Smooth muscle cell (in vitro differentiated cells): ENCODE results near the gene XKR7. TPM values are rescaled to one million over a fixed set of nuclear protein-coding genes. Genes with fewer than 3 reads are reported as not detected.

ENCODE experiments used
- DNase-seq: peaks from one replicate; lab custom pipeline; 2025; ENCODE audit not compliant: unreplicated experiment; lab: John Stamatoyannopoulos, UW
- H2AFZ ChIP-seq: fragments of 200-600 bp; sonication (generic); 2 replicates; pipeline ENCODE4 v1.6.0; 2016; ENCODE audit warnings: antibody characterized with exemption, low read depth, mild to moderate bottlenecking
- H3F3A ChIP-seq: fragments of 200-600 bp; sonication (generic); 2 replicates; pipeline ENCODE4 v1.6.0; 2017; ENCODE audit warnings: antibody characterized with exemption, low read depth
- H3K27ac ChIP-seq: fragments of 200-600 bp; sonication (generic); 2 replicates; pipeline ENCODE4 v1.5.1; 2016; ENCODE audit warnings: low read depth, mild to moderate bottlenecking
- H3K27me3 ChIP-seq: fragments of 200-600 bp; sonication (generic); 2 replicates; pipeline ENCODE4 v1.6.1; 2016; ENCODE audit warnings: low read depth, mild to moderate bottlenecking
- H3K36me3 ChIP-seq: fragments of 200-600 bp; sonication (generic); 2 replicates; pipeline ENCODE4 v1.5.1; 2016; ENCODE audit warnings: low read depth
- H3K4me1 ChIP-seq: fragments of 200-600 bp; sonication (generic); 2 replicates; pipeline ENCODE4 v1.5.1; 2016; ENCODE audit warnings: low read depth
- H3K4me2 ChIP-seq: fragments of 200-600 bp; sonication (generic); 2 replicates; pipeline ENCODE4 v1.6.0; 2016; ENCODE audit warnings: mild to moderate bottlenecking
- H3K4me3 ChIP-seq: fragments of 200-600 bp; sonication (generic); 2 replicates; pipeline ENCODE4 v1.5.1; 2016; ENCODE audit warnings: mild to moderate bottlenecking
- H3K79me2 ChIP-seq: fragments of 200-600 bp; sonication (generic); 2 replicates; pipeline ENCODE4 v1.6.0; 2016; ENCODE audit warnings: low read depth, mild to moderate bottlenecking
- H3K9ac ChIP-seq: fragments of 200-600 bp; sonication (generic); 2 replicates; pipeline ENCODE4 v1.6.0; 2016; ENCODE audit warnings: low read depth
- H3K9me3 ChIP-seq: fragments of 200-600 bp; sonication (generic); replicated peaks from 2 replicates; pipeline ENCODE4 v1.5.1; 2016; ENCODE audit warnings: low read depth
- H4K20me1 ChIP-seq: fragments of 200-600 bp; sonication (generic); 2 replicates; pipeline ENCODE4 v1.6.0; 2016; ENCODE audit warnings: low read depth
- CTCF ChIP-seq: fragments of 200-600 bp; sonication (generic); IDR thresholded peaks from 2 replicates; pipeline ENCODE4 v1.5.1; 2017; ENCODE audit warnings: borderline replicate concordance, mild to moderate bottlenecking, antibody characterized with exemption; ENCODE audit not compliant: insufficient read depth, poor library complexity, severe bottlenecking
- WGBS: methylation state at CpG from one replicate; pipeline ENCODE4 v1.1.7; 2016; ENCODE audit warnings: low lambda C conversion rate; 5-methylcytosine and 5-hydroxymethylcytosine counted together
- polyA plus RNA-seq: library from polyadenylated mRNA; unstranded; fragments of >200 nt; fragmentation: Nextera tagmentation; extraction: Ambion mirVana; gene quantifications from 2 replicates; pipeline ENCODE4 v1.2.1, GENCODE V29; 2016
- total RNA-seq: library from RNA; depleted of rRNA; stranded (reverse); fragments of >200 nt; gene quantifications from 2 replicates; pipeline ENCODE4 v1.2.3, GENCODE V29; 2014

The XKR7 gene
- total and polyA plus RNA-seq, 2 experiments from 2014 or later, result not detected

- Histone ChIP-seq H3K4me2 (peak overlapping the region; percentile 85), H4K20me1 (no peaks in the 10 kb centered on the region), H3K27me3 (peaks cover 76% of the 10 kb centered on the region), H3F3A (no peaks in the 10 kb centered on the region), H3K9ac (no peak overlapping the region), H2AFZ (no peak overlapping the region), H3K9me3 (no peaks in the 10 kb centered on the region), H3K79me2 (no peaks in the 10 kb centered on the region), H3K4me3 (no peak overlapping the region), H3K4me1 (peaks cover 4% of the 10 kb centered on the region), H3K36me3 (no peaks in the 10 kb centered on the region), H3K27ac (no peak overlapping the region)
- WGBS, result 36% methylated on average over 15 of the region's 17 CpGs
- TF ChIP-seq CTCF, result no peak
- DNase-seq, result no peak
Measured at GRCh38 chr20:32050851-32051556, 83.1 kb downstream of the XKR7 start.

GRCh38 chr20:32051720-32052089, 83.8 kb downstream of the XKR7 start:
- Histone ChIP-seq H4K20me1 (no peaks in the 10 kb centered on the region), H3K4me2 (peak overlapping the region; percentile 85), H3K9me3 (no peaks in the 10 kb centered on the region), H3K79me2 (no peaks in the 10 kb centered on the region), H3K9ac (no peak overlapping the region), H3K27ac (no peak overlapping the region), H3F3A (no peaks in the 10 kb centered on the region), H3K4me1 (peaks cover 4% of the 10 kb centered on the region), H3K27me3 (peaks cover 82% of the 10 kb centered on the region), H3K36me3 (no peaks in the 10 kb centered on the region), H2AFZ (no peak overlapping the region), H3K4me3 (no peak overlapping the region)
- 24% methylated on average over 14 of the region's 14 CpGs for WGBS
- TF ChIP-seq CTCF, result no peak
- no peak for DNase-seq

GRCh38 chr20:32052090-32052777, 84.3 kb downstream of the XKR7 start, which contains the start of gene HCK:
Gene HCK, plus strand, starts transcription at chr20:32052242.
- WGBS, result 3% methylated on average over 57 of the region's 58 CpGs
- peaks cover 86% of the 10 kb centered on the region for H3K27me3 ChIP-seq

More at GRCh38 chr20:32052090-32052777, 84.3 kb downstream of the XKR7 start, which contains the start of gene HCK:
- Histone ChIP-seq H3K36me3 (no peaks in the 10 kb centered on the region), H3K9me3 (no peaks in the 10 kb centered on the region), H2AFZ (peak within 1 kb of the TSS; percentile 51), H3K9ac (no peak within 1 kb of the TSS), H3K4me1 (peaks cover 4% of the 10 kb centered on the region), H3K4me2 (peak within 1 kb of the TSS; percentile 85), H3F3A (no peaks in the 10 kb centered on the region), H4K20me1 (no peaks in the 10 kb centered on the region), H3K79me2 (no peaks in the 10 kb centered on the region), H3K27ac (no peak within 1 kb of the TSS), H3K4me3 (peak within 1 kb of the TSS; percentile 47)
- no peak for DNase-seq
- TF ChIP-seq CTCF, result no peak
